Frontal cortex (tissue), 4 donors: ENCODE results near the gene CDHR3. TPM values are rescaled to one million over a fixed set of nuclear protein-coding genes. Genes with fewer than 3 reads are reported as not detected.
A peak's percentile ranks its signal among the peaks of the same experiment; 100 is the strongest.

Experiments used
- DNase-seq, 2 donors: peaks; one replicate each; pipeline ENCODE4 v3.0.0; 2012; ENCODE audit warnings: low spot score in 2 of 2
- FAIRE-seq: peaks from 2 replicates; lab custom pipeline; 2012; peaks lifted over from hg19 to GRCh38; lab: Jason Lieb, UNC
- total RNA-seq: library from RNA; depleted of rRNA; stranded (reverse); fragments of >200 nt; gene quantifications from one replicate; pipeline ENCODE4 v1.2.3, GENCODE V29; 2014
- donor health status: control.
- donor health status: control.
- donor health status: control.

Gene CDHR3
- total RNA-seq, 1 donor from 2014 or later, result 11.4 TPM

DNA sequence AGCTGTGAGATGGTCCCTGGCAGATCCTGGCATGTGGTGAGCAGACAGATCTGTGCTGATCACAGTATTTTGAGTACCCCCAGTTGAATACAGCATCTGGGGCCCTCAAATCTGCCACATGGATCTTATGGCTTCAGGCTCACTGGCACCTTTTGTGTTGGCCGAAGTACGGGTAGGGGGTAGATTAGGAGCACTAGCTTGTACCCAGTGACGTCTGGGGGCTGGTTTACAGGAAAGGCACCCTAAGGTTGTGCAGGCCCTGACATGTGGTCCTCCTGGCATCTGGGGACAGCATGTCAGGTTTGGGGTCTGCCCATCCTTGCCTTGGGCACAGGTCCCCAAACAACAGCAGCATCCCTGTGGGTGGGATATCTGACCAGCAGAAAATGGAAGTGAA lies 95.9 kb downstream of the CDHR3 start:
- FAIRE-seq (no peak), DNase-seq (no peak)

DNA sequence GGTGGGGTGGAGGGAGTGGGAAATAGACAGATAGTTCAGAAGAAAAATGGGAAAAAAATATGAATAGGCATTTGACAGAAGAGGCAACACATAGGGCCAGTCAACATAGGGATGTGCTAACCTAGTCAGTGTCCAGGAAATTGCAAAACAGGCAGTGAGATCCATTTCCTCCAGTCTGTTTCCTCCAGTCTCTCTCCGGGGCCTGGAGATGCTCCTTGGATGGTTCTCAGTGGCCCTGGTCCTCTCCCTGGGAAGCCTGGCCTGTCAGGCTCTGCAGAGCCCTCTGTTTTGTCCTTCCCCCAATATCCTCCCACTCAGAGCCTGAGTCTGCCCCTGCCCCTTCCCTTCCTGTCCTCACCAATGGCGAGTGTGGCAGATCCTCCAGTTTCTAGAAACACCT lies 96.5 kb downstream of the CDHR3 start:
- DNase-seq (no peak), FAIRE-seq (no peak)

DNA sequence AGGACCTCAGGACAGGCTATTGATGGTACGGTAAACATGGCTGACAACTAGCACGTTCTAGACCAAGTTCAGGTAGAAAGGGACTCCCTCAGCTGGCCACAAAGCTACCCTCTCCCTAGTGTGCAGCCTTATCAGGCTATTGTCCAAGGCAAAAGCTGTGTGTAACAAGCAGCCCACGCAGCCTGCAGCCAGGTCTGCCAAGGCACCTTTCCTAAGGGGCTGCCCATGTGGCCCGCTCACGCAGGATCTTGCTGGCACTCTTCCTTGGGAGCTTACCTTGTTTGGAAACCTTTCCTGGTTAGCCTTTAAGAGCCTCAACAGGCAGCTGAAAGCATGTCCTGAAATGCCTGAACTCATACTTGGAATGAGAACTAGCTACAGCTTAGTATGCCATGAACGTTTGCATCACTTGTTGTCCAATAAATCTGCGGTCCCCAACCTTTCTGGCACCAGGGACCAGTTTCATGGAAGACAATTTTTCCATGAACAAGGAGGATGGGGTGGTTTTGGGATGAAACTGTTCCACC lies 97.4 kb downstream of the CDHR3 start:
- FAIRE-seq, result no peak
- no peak for DNase-seq

- DNase-seq (no peak), FAIRE-seq (no peak)
These were observed 98.4 kb downstream of the CDHR3 start for GRCh38 chr7:106061301-106061979.

GRCh38 chr7:106062006-106062405 lies 98.9 kb downstream of the CDHR3 start:
- FAIRE-seq (no peak), DNase-seq (no peak)

GRCh38 chr7:106062521-106062931 lies 99.5 kb downstream of the CDHR3 start:
- no peak for DNase-seq
- FAIRE-seq, result no peak

DNA sequence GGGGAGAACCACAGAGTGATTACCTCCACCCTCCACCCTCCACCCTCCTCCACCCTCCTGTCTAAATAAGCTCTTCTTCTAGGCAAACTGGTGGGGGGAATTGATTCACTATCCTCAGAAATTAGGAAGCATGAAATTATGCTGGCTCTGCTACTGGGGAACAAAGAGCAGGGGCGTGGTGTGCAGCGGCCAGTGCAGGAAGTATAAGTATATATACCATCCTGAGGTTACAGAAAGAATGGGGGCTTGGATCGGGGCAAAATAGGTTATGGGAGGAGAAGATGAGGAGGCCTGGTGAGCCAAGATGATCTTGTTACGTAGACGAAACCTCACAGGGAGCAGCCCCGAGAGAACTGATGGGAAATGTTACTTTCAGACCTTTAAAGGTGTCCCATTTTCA lies 100.0 kb downstream of the CDHR3 start:
- DNase-seq, result no peak
- no peak for FAIRE-seq

DNA sequence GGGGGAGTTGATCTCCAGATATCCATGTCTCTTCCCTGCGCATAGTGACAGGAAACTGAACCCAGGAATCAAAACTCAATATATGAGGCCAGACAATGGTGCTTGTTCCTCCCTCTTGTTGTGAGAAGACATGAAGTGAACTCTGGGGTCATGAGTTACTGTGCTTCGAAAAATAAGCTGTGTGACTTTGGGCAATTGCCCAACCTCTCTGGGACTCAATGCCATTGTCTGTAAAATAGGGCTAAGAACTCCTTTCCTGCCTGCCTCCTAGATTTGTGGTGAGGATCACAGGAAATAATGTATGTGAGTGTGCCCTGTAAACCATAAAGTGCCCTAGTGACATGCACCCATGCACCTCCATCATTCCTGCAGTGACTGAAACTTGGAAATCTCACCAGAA lies 100.6 kb downstream of the CDHR3 start:
- no peak for DNase-seq
- FAIRE-seq, result no peak

- no peak for DNase-seq
- FAIRE-seq, result no peak
These were observed 101.3 kb downstream of the CDHR3 start for GRCh38 chr7:106064316-106064715.

GRCh38 chr7:106064771-106065574 lies 101.9 kb downstream of the CDHR3 start:
- FAIRE-seq, result no peak
- peak; percentile 43 to 75 for DNase-seq

DNA sequence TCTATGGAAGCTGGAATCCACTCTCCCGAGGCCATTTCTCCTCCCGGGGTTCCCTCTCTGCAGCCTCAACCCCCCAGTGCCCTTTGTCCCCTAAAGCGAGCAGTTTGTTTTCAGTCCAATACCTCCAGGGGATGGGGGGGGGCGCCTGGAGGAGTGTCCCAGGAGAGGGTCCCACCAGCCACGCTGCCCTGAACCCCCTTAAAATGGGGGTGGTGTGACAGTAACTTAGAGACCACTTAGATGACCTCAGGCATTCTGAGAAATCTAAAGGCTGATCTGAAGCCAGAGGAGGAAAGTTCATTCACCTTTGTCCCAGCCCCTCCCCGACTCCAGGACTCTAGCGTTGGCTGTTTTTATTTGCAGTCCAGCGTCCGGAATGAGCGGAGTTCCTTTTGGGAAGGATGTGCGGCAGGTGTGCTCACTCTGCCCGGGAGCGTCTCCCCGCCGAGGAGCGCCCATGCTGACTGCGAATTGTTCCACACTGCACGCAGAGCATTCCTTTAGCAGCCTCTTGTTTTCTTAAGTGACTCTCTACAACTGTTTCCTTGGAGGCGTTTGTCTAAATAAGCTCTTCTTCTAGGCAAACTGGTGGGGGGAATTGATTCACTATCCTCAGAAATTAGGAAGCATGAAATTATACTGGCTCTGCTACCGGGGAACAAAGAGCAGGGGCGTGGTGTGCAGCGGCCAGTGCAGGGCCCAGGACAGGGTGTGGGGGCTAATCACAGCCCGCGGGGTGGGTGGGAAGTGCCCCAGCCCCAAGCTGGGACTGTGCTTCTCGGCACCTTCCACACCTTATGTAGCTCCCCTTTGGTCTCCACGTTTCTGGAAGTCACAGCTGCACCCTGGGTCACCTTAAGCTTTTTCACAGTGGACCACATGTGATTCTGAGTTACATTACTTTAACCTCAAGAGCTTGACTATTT lies 102.8 kb downstream of the CDHR3 start:
- no peak for FAIRE-seq

DNA sequence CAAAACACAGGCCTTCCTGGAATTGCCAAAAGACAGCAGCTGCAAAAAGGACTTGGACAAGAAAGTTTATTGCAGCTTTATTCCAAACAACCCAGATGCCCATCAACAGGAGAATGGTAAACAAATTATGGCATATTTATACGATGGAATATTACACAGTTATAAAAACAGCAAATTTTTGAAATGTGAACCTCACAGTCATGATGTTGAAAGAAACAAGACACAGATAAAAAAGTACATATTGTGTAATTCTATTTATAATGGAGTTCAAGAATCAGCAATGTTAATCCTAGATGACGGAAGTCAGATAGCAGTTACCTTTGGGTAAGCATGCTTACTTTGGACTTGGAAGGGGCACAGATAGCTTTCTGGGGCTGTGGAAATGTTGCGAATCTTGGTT lies 104.6 kb downstream of the CDHR3 start:
- DNase-seq (no peak), FAIRE-seq (no peak)

More for the DNA sequence above, 102.8 kb downstream of the CDHR3 start:
- DNase-seq, result no peak

- no peak for FAIRE-seq
- DNase-seq, result no peak
These were observed 105.5 kb downstream of the CDHR3 start for GRCh38 chr7:106068538-106068961.

DNA sequence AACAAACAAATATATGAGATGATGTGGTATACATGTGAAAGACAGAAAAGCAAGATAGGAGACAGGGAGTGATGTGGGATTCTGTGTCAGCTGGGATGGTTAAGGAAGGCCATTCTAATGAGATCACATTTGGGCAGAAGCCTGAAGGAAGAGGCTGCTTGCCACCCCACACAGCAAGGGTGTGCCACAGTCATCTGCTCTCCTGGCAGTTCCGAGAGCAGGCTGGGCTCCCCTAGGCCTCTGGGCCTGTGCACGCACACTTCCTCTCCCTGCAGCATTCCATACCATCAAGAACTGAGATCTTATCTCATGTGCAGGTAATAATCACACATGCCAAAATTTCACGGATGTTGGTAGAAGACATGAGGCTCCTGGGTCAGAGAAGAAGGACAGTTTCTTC lies 105.9 kb downstream of the CDHR3 start:
- DNase-seq (no peak), FAIRE-seq (no peak)

DNA sequence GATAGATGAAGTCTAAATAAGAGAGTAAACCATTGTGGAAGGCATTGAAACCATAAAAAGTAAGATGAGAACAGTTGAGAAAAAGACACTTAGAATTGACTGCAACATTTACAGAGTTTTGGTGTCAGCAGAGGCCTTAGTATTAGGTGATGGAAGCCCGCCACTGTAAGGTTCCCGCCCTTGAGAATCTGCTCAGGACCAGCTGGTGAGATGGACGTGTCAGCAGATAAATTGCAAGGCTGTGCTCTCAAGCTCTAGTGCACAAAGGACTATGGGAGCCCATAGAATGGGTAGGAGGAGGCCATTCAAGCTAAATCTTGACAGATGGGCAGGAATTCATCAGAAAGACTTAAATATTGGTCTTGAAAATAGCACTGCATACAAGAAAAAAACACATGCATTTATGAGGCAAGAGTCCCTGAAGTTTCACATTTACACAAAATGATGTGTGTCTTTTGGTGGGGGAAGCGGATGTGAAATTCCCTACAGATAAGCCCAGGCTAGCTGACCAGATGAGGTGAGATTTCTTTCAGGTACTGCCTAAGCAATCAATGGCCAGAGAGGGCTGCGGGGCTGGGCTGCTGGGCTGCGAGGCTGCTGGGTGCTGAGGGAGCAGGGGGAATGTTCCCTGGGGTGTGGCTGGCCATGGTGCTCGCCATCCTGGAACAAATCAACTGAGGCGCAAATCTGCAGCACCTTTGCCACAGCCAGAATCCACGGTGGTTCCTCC lies 106.6 kb downstream of the CDHR3 start:
- DNase-seq, result no peak
- no peak for FAIRE-seq

- no peak for DNase-seq
These were observed 107.1 kb downstream of the CDHR3 start for GRCh38 chr7:106070201-106070551.

GRCh38 chr7:106070567-106071254 lies 107.6 kb downstream of the CDHR3 start:
- FAIRE-seq, result no peak
- no peak for DNase-seq

More at GRCh38 chr7:106070201-106070551, 107.1 kb downstream of the CDHR3 start:
- no peak for FAIRE-seq

GRCh38 chr7:106071356-106071998 lies 108.4 kb downstream of the CDHR3 start:
- DNase-seq (no peak), FAIRE-seq (no peak)
